T-cell (primary cell): ENCODE data around the gene PPM1E. TPM values are rescaled to one million over a fixed set of nuclear protein-coding genes. Genes with fewer than 3 reads are reported as not detected.

Source experiments
- ATAC-seq, 4 experiments: fragments of 200-7000 bp in 3 of 4; fragments of 150-1000 bp in 1 of 4; cut with Tn5 transposase; replicated peaks in 1 of 4; 1 replicate in 3 of 4; 2 replicates in 1 of 4; pipeline ENCODE4 v1.10.0; 2021; ENCODE audit warnings: moderate library complexity in 3 of 4, mild to moderate bottlenecking in 2 of 4, moderate number of reproducible peaks in 1 of 4
- CTCF ChIA-PET, 2 donors: fragments of 300-600 bp; sonication (Branson Sonifier 250); formaldehyde crosslinking; loops; one replicate each; lab custom pipeline; 2022; ENCODE audit warnings: antibody characterized with exemption in 2 of 2; lab: Charles Lee
- POLR2A ChIA-PET, 2 donors: fragments of 300-600 bp; sonication (Branson Sonifier 250); formaldehyde crosslinking; loops; one replicate each; lab custom pipeline; 2022; ENCODE audit warnings: antibody characterized with exemption in 2 of 2; lab: Charles Lee
- DNase-seq, 35 experiments: peaks; one replicate each; pipeline versions ENCODE4 v3.0.0 to v3.0.0-alpha.2; 2013 to 2023
- H3K27ac ChIP-seq: one replicate; pipeline ENCODE4 v1.5.1; 2013; ENCODE audit warnings: low read length
- H3K27me3 ChIP-seq, 2 experiments: replicated peaks in 1 of 2; 1 replicate in 1 of 2; 2 replicates in 1 of 2; pipeline versions ENCODE4 v1.6.1 to v1.7.0; 2013; ENCODE audit warnings: low read length in 1 of 2, mixed read lengths in 1 of 2; ENCODE audit not compliant: control insufficient read depth in 2 of 2, insufficient read depth in 2 of 2; ENCODE audit errors: extremely low read depth in 1 of 2
- H3K36me3 ChIP-seq, 2 donors: 1 replicate in 1 of 2; 2 replicates in 1 of 2; pipeline versions ENCODE4 v1.6.1 to v1.7.0; 2013; ENCODE audit warnings: low read length in 1 of 2; ENCODE audit not compliant: control insufficient read depth in 2 of 2, insufficient read depth in 1 of 2; ENCODE audit errors: extremely low read depth in 1 of 2
- H3K4me1 ChIP-seq, 2 experiments: 1 replicate in 1 of 2; 2 replicates in 1 of 2; pipeline versions ENCODE4 v1.6.1 to v1.7.0; 2013; ENCODE audit warnings: low read length in 2 of 2, mixed read lengths in 1 of 2; ENCODE audit not compliant: insufficient read depth in 2 of 2, control insufficient read depth in 1 of 2; ENCODE audit errors: extremely low read depth in 1 of 2
- H3K4me3 ChIP-seq, 2 donors: 1 replicate in 1 of 2; 2 replicates in 1 of 2; pipeline versions ENCODE4 v1.5.1 to v1.7.0; 2013; ENCODE audit warnings: mild to moderate bottlenecking in 2 of 2, low read length in 1 of 2, moderate library complexity in 1 of 2; ENCODE audit not compliant: control insufficient read depth in 1 of 2; ENCODE audit errors: extremely low read depth in 1 of 2
- H3K9me3 ChIP-seq: 2 replicates; pipeline ENCODE4 v1.7.0; 2013
- H3K27ac Mint-ChIP-seq, 2 donors: one replicate each; pipeline ENCODE4 v1.8.0; 2020 to 2021; ENCODE audit warnings: mild to moderate bottlenecking in 2 of 2, mixed read lengths in 2 of 2
- H3K27me3 Mint-ChIP-seq, 2 donors: one replicate each; pipeline ENCODE4 v1.8.0; 2021 to 2022; ENCODE audit warnings: mixed read lengths in 2 of 2
- H3K36me3 Mint-ChIP-seq: one replicate; pipeline ENCODE4 v1.8.0; 2021; ENCODE audit warnings: mixed read lengths
- H3K4me1 Mint-ChIP-seq, 3 donors: one replicate each; pipeline ENCODE4 v1.8.0; 2020 to 2022; ENCODE audit warnings: mixed read lengths in 3 of 3, mild to moderate bottlenecking in 1 of 3
- H3K4me3 Mint-ChIP-seq, 3 donors: one replicate each; pipeline ENCODE4 v1.8.0; 2020 to 2022; ENCODE audit warnings: mild to moderate bottlenecking in 3 of 3, mixed read lengths in 3 of 3, moderate library complexity in 3 of 3
- H3K9me3 Mint-ChIP-seq, 3 donors: one replicate each; pipeline ENCODE4 v1.8.0; 2020 to 2022; ENCODE audit warnings: mixed read lengths in 3 of 3
- WGBS: methylation state at CpG from one replicate; pipeline ENCODE4 v1.1.5; 2013; ENCODE audit warnings: missing lambda C conversion rate; ENCODE audit not compliant: insufficient coverage; 5-methylcytosine and 5-hydroxymethylcytosine counted together
- total RNA-seq, 35 experiments: library from RNA in 6 of 35; stranded (reverse) in 6 of 35; fragments of 120-200 nt in 1 of 35; gene quantifications; one replicate each; pipeline versions ENCODE4 v1.2.1 to v1.2.4 and lab custom pipeline; 2013 to 2026

The PPM1E gene
- total RNA-seq, 5 donors from 2014 or later (not counting 1 experiment from before 2014, with no cell fraction given): 0.03 TPM; not detected in 4

DNA sequence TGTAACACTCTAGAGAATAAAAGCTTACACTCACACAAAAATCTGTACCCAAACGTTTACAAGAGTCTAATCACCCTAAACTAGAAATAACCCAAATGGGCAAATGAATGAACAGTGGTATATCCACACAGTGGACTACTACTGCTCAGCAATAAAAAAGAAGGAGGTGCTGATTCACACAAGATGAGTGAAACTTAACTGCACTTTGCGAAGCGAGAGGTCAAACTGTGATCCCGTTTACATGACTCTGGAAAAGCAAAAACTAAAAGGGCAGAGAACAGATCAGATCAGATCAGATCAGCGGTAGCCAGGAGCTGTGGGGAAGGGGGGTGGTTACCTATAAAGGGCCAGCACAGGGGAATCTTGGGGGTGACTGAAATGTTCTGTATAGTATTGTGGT lies 237.7 kb downstream of the PPM1E start:
- Mint-ChIP-seq H3K27me3 (no peaks in the 10 kb centered on the region), H3K27ac (no peak overlapping the region), H3K9me3 (no peaks in the 10 kb centered on the region), H3K4me3 (no peak overlapping the region), H3K36me3 (peaks cover 23% of the 10 kb centered on the region), H3K4me1 (no peaks in the 10 kb centered on the region)
- no peak overlapping the region for H3K27ac ChIP-seq
- DNase-seq (no peak), ATAC-seq (no peak)
- H3K4me1 ChIP-seq: no peaks in the 10 kb centered on the region
- WGBS: 85% methylated on average over 4 of the region's 5 CpGs
- no peak overlapping the region for H3K4me3 ChIP-seq
- POLR2A ChIA-PET: no interaction called here
- peaks cover 0 to 5% of the 10 kb centered on the region in 2 donors for H3K36me3 ChIP-seq
- H3K27me3 ChIP-seq: no peaks in the 10 kb centered on the region
- CTCF ChIA-PET: no interaction called here
- H3K9me3 ChIP-seq: no peaks in the 10 kb centered on the region

DNA sequence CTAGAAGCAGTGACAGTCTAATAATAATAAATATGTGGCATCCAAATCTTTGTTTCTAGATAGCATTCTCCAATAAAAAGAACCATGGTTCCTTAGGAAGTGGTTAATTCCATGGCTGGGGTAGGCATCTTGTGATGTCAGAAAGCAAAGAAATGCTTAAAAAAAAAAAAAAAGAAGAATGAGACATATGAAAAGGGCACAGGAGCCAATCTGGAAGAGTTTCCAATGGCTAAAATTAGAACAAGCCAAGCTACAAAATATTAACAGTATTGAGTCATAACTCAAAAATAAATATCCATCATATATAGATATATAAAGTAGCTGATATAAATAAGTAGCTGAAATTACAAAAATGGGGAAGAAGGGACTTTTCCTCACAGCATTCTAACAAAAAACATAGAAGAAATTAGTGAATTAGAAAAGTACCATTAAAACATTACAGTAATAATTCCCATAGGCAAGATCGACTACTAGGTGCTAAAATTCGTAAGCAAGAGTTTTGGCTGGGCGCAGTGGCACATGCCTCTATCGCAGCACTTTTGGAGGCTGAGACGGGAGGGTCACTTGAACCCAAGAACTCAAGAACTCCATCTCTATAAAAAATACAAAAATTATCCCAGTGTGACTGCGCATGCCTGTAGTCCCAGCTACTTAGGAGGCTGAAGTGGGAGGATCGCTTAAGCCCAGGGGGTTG lies 239.7 kb downstream of the PPM1E start:
- Mint-ChIP-seq H3K27me3 (no peaks in the 10 kb centered on the region), H3K27ac (no peak overlapping the region), H3K4me1 (peaks cover 0 to 6% (median 0%) of the 10 kb centered on the region in 3 donors), H3K4me3 (no peak overlapping the region), H3K36me3 (peaks cover 32% of the 10 kb centered on the region), H3K9me3 (no peaks in the 10 kb centered on the region)
- Histone ChIP-seq H3K4me3 (no peak overlapping the region), H3K27ac (no peak overlapping the region), H3K27me3 (no peaks in the 10 kb centered on the region), H3K9me3 (no peaks in the 10 kb centered on the region), H3K36me3 (peaks cover 0 to 18% of the 10 kb centered on the region in 2 donors), H3K4me1 (no peaks in the 10 kb centered on the region)
- no peak for DNase-seq
- no peak for ATAC-seq
- 96% methylated on average over 4 of the region's 7 CpGs for WGBS
- ChIA-PET POLR2A (interaction anchor here in 1 of 2 donors (0.5 to 1.0 kb wide), 2 partner anchors 363 to 408 kb away, joined by 3 to 6 read pairs; no protein-coding TSS in a partner anchor), CTCF (interaction anchor here in 1 of 2 donors (1.4 kb wide), 1 partner anchor 10 kb away, joined by 4 read pairs; no protein-coding TSS in a partner anchor)

DNA sequence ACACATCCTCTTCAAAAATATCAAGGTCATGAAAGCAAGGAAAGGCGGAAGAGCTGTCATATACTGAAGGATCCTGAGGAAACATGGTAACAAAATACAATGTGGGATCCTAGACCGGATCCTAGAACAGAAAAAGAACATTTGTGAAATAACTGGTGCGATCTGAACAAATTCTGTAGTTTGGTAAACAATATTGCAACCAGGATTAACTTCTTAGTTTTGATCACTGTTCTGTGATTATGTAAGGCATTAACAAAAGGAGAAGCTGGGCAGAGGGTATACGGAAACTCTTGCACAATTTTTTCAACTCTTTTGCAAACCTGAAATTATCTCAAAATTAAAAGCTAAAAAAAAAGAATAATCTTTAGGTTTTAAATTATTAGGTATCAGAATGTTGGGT lies 241.3 kb downstream of the PPM1E start:
- H3K36me3 ChIP-seq: peaks cover 0 to 18% of the 10 kb centered on the region in 2 donors
- H3K36me3 Mint-ChIP-seq: peaks cover 29% of the 10 kb centered on the region
- POLR2A ChIA-PET: no interaction called here
- no peaks in the 10 kb centered on the region for H3K27me3 Mint-ChIP-seq
- DNase-seq: no peak
- H3K27ac Mint-ChIP-seq: no peak overlapping the region
- H3K27me3 ChIP-seq: no peaks in the 10 kb centered on the region
- H3K9me3 Mint-ChIP-seq: no peaks in the 10 kb centered on the region
- CTCF ChIA-PET: interaction anchor here in 1 of 2 donors (0.6 to 0.7 kb wide), 2 partner anchors 15 to 1737 kb away, joined by 3 read pairs; no protein-coding TSS in a partner anchor
- H3K4me1 Mint-ChIP-seq: peaks cover 10 to 15% (median 13%) of the 10 kb centered on the region in 3 donors
- 100% methylated on average over 1 of the region's 4 CpGs for WGBS
- no peak overlapping the region for H3K4me3 Mint-ChIP-seq
- no peak for ATAC-seq
- H3K9me3 ChIP-seq: no peaks in the 10 kb centered on the region
- no peak overlapping the region for H3K27ac ChIP-seq
- H3K4me1 ChIP-seq: peaks cover 2 to 9% of the 10 kb centered on the region in 2 experiments
- H3K4me3 ChIP-seq: no peak overlapping the region

DNA sequence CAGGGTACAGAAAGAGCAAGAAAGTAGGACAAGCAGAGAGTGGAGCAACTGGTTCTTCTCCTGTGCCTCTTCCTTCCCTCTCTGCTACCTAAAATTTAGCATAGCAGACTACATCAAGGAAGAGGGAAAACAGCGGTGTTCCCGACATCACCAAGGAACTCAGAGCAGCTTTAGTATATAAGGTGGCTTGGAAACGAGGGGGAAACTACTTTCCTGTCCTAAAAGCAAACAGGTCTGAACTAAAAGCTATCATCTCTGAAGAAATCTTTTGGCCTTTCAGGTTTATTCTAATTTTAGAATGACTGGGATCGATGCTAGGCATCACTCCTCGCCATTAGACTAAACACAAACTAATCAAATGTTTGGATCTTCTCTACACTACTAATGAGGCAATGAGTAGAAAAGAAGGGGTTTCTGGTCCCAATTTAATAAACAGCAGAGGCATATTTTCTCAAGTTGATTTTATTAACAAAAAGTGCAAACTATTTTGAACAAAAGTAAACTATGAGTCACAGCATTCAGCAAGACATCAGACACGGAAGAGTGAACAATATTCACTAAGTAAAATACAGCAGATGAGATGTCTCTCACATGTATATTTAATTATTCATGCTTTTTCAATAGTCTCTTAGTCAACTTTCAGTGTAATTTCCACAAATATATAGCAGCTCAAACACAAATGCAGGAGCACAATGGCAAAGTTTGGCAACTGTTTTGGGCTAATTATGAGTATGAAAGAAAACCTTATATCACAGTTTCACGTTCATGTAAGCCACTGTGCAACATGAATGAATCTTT lies 242.3 kb downstream of the PPM1E start:
- H3K36me3 ChIP-seq: peaks cover 0 to 18% of the 10 kb centered on the region in 2 donors
- CTCF ChIA-PET: interaction anchor here in 1 of 2 donors (0.6 kb wide), 1 partner anchor 8 kb away, joined by 4 read pairs; no protein-coding TSS in a partner anchor
- no peak for ATAC-seq
- peaks cover 12 to 15% (median 14%) of the 10 kb centered on the region in 3 donors for H3K4me1 Mint-ChIP-seq
- WGBS: no CpG with 5 or more reads among the region's 7 CpGs
- H3K4me1 ChIP-seq: peaks cover 5 to 13% of the 10 kb centered on the region in 2 experiments
- H3K27me3 ChIP-seq: no peaks in the 10 kb centered on the region
- H3K36me3 Mint-ChIP-seq: peaks cover 26% of the 10 kb centered on the region
- H3K27ac ChIP-seq: no peak overlapping the region
- no peak overlapping the region for H3K27ac Mint-ChIP-seq
- H3K4me3 ChIP-seq: no peak overlapping the region
- no peaks in the 10 kb centered on the region for H3K9me3 ChIP-seq
- no peaks in the 10 kb centered on the region for H3K9me3 Mint-ChIP-seq
- H3K27me3 Mint-ChIP-seq: no peaks in the 10 kb centered on the region
- POLR2A ChIA-PET: interaction anchor here in 1 of 2 donors (0.6 kb wide), 1 partner anchor 1142 kb away, joined by 3 read pairs; no protein-coding TSS in a partner anchor
- H3K4me3 Mint-ChIP-seq: no peak overlapping the region
- DNase-seq: no peak

DNA sequence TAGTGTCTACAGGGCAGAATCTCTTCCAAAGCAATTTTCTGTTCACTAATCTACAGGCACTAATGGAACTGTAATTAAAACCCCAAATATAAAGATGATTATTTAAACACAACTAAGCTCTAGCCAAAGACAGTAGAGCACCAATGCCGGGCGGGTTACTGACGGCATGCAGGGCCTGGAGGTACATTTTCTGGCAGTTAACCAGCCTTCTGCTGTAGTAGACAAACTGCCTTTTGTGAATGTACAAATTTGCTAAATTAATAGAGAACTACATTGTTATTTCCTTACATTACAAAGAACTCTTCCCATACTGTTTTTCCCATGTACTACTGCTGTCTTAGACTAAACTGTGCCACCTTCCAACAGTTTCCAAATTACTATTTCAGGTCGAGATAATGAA lies 243.2 kb downstream of the PPM1E start:
- DNase-seq: no peak
- Mint-ChIP-seq H3K36me3 (peaks cover 22% of the 10 kb centered on the region), H3K4me1 (peaks cover 12 to 15% (median 14%) of the 10 kb centered on the region in 3 donors), H3K27ac (no peak overlapping the region), H3K4me3 (no peak overlapping the region), H3K9me3 (no peaks in the 10 kb centered on the region), H3K27me3 (no peaks in the 10 kb centered on the region)
- WGBS: 60% methylated on average over 1 of the region's 4 CpGs
- no peak overlapping the region for H3K27ac ChIP-seq
- ChIA-PET POLR2A (no interaction called here), CTCF (interaction anchor here in 1 of 2 donors (0.6 kb wide), 1 partner anchor 9 kb away, joined by 4 read pairs; no protein-coding TSS in a partner anchor)
- ATAC-seq: no peak
- H3K4me3 ChIP-seq: no peak overlapping the region
- peaks cover 0 to 16% of the 10 kb centered on the region in 2 donors for H3K36me3 ChIP-seq
- peaks cover 5 to 13% of the 10 kb centered on the region in 2 experiments for H3K4me1 ChIP-seq
- no peaks in the 10 kb centered on the region for H3K9me3 ChIP-seq
- H3K27me3 ChIP-seq: no peaks in the 10 kb centered on the region

DNA sequence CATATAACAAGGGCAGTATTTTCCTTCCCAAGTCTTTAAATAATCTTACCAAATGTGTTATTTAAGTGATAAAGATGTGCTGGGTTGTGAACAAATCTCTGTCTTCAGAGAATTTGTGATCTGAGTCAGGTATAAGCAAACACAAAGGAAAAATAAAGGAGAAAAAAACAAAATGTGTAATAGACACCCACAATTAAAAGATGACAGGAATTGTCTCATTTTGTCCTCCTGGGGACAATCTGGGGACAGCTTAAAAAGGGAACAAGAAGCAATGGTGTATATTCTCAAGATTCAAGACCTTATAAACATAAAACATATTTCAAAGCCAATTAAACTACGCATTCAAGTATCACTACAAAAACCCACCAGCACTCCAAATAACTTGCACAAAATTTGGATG lies 243.8 kb downstream of the PPM1E start:
- ATAC-seq (no peak), DNase-seq (no peak)
- no peaks in the 10 kb centered on the region for H3K27me3 Mint-ChIP-seq
- no peak overlapping the region for H3K4me3 Mint-ChIP-seq
- no peaks in the 10 kb centered on the region for H3K27me3 ChIP-seq
- CTCF ChIA-PET: no interaction called here
- peaks cover 22% of the 10 kb centered on the region for H3K36me3 Mint-ChIP-seq
- H3K4me3 ChIP-seq: no peak overlapping the region
- H3K27ac Mint-ChIP-seq: peak overlapping the region in 1 of 2 donors; percentile 63
- POLR2A ChIA-PET: interaction anchor here in 1 of 2 donors (0.6 kb wide), 1 partner anchor 29 kb away, joined by 3 read pairs; no protein-coding TSS in a partner anchor
- H3K36me3 ChIP-seq: peaks cover 0 to 16% of the 10 kb centered on the region in 2 donors
- H3K27ac ChIP-seq: no peak overlapping the region
- peaks cover 14 to 15% (median 14%) of the 10 kb centered on the region in 3 donors for H3K4me1 Mint-ChIP-seq
- H3K9me3 Mint-ChIP-seq: no peaks in the 10 kb centered on the region
- no CpG with 5 or more reads among the region's 1 CpG for WGBS
- no peaks in the 10 kb centered on the region for H3K9me3 ChIP-seq
- peaks cover 5 to 13% of the 10 kb centered on the region in 2 experiments for H3K4me1 ChIP-seq
